ENCODE results near the gene IL12B. TPM values are rescaled to one million over a fixed set of nuclear protein-coding genes. Genes with fewer than 3 reads are reported as not detected.
"Not testable (repeated sequence)": the region's sequence is repeated elsewhere in the genome, so short reads cannot be mapped to it uniquely, and the experiment has no call there.

IL12B gene
- polyA plus RNA-seq, 3 donors = not detected

GRCh38 chr5:159304961-159305595 is 25.2 kb downstream of the IL12B start:
- H3K27ac ChIP-seq (ENCODE audit: low read depth, low read length) = no peak overlapping the region
- WGBS, 3 donors = 76 to 82% (median 79%) methylated on average over 5 of the region's 5 CpGs

GRCh38 chr5:159303286-159303685 is 27.0 kb downstream of the IL12B start:
- WGBS, 3 donors = 90 to 99% (median 98%) methylated on average over 4 of the region's 4 CpGs
- no peak overlapping the region for H3K27ac ChIP-seq (ENCODE audit: low read depth, low read length)

GRCh38 chr5:159301929-159302860 is 28.1 kb downstream of the IL12B start:
- H3K27ac ChIP-seq (ENCODE audit: low read depth, low read length) = not testable (repeated sequence)
- WGBS, 3 donors = 85 to 90% (median 87%) methylated on average over 13 of the region's 13 CpGs

- WGBS, 3 donors = 85 to 89% (median 89%) methylated on average over 3 of the region's 3 CpGs
- no peak overlapping the region for H3K27ac ChIP-seq (ENCODE audit: low read depth, low read length)
Observed at GRCh38 chr5:159301466-159301865, 28.8 kb downstream of the IL12B start.

- H3K27ac ChIP-seq (ENCODE audit: low read depth, low read length) = not testable (repeated sequence)
- WGBS, 3 donors = 90 to 94% (median 93%) methylated on average over 4 to 5 of the region's 5 CpGs
Observed at GRCh38 chr5:159297300-159297699, 33.0 kb downstream of the IL12B start.

- 88 to 94% (median 94%) methylated on average over 5 of the region's 5 CpGs for WGBS, 3 donors
- H3K27ac ChIP-seq (ENCODE audit: low read depth, low read length) = no peak overlapping the region
Observed at GRCh38 chr5:159294921-159295320, 35.4 kb downstream of the IL12B start.

GRCh38 chr5:159290741-159291140 is 39.5 kb downstream of the IL12B start:
- no peak overlapping the region for H3K27ac ChIP-seq (ENCODE audit: low read depth, low read length)
- 51 to 80% (median 63%) methylated on average over 4 of the region's 4 CpGs for WGBS, 3 donors

- H3K27ac ChIP-seq (ENCODE audit: low read depth, low read length) = no peak overlapping the region
- 52 to 57% (median 55%) methylated on average over 8 of the region's 8 CpGs for WGBS, 3 donors
Observed at GRCh38 chr5:159286420-159287035, 43.8 kb downstream of the IL12B start.

- no peak overlapping the region for H3K27ac ChIP-seq (ENCODE audit: low read depth, low read length)
Observed at GRCh38 chr5:159274676-159275075, 55.6 kb downstream of the IL12B start.

- no peak overlapping the region for H3K27ac ChIP-seq (ENCODE audit: low read depth, low read length)
Observed at GRCh38 chr5:159273923-159274322, 56.4 kb downstream of the IL12B start.

- WGBS, 3 donors = 77 to 90% (median 82%) methylated on average over 2 of the region's 2 CpGs
- H3K27ac ChIP-seq (ENCODE audit: low read depth, low read length) = no peak overlapping the region
Observed at GRCh38 chr5:159269723-159270122, 60.6 kb downstream of the IL12B start.

- H3K27ac ChIP-seq (ENCODE audit: low read depth, low read length) = not testable (repeated sequence)
- WGBS, 3 donors = 97 to 98% (median 97%) methylated on average over 2 of the region's 2 CpGs
Observed at GRCh38 chr5:159266764-159267163, 63.5 kb downstream of the IL12B start.

Other genes with a start within 250 kb of the IL12B start
- gene EBF1, start 230.6 kb downstream of the IL12B start, polyA plus RNA-seq = 10 to 100 TPM in 2 of 3 donors, 1 to 10 TPM in 1; 3.1 to 42.4 (median 25.6) TPM
- gene RNF145, start 120.9 kb downstream of the IL12B start, polyA plus RNA-seq = 10 to 100 TPM; 11.6 to 40.8 (median 33.6) TPM
- 10 to 100 TPM in 2 of 3 donors, 1 to 10 TPM in 1; 8.1 to 26.3 (median 13.6) TPM for gene UBLCP1, start 67.2 kb downstream of the IL12B start, polyA plus RNA-seq

All from adipose tissue (tissue), 3 donors.